HG02852 (cell line): Measurements from ENCODE around the gene HSPA12B.
A peak's percentile ranks its signal among the peaks of the same experiment; 100 is the strongest.
"Not testable (repeated sequence)": the region's sequence is repeated elsewhere in the genome, so short reads cannot be mapped to it uniquely, and the experiment has no call there.

Source experiments
- ATAC-seq: cut with Tn5 transposase; IDR thresholded peaks from one replicate; pipeline ENCODE4 v1.9.1; 2021; ENCODE audit warnings: mild to moderate bottlenecking, moderate library complexity; ENCODE audit not compliant: unreplicated experiment

The HSPA12B gene

DNA sequence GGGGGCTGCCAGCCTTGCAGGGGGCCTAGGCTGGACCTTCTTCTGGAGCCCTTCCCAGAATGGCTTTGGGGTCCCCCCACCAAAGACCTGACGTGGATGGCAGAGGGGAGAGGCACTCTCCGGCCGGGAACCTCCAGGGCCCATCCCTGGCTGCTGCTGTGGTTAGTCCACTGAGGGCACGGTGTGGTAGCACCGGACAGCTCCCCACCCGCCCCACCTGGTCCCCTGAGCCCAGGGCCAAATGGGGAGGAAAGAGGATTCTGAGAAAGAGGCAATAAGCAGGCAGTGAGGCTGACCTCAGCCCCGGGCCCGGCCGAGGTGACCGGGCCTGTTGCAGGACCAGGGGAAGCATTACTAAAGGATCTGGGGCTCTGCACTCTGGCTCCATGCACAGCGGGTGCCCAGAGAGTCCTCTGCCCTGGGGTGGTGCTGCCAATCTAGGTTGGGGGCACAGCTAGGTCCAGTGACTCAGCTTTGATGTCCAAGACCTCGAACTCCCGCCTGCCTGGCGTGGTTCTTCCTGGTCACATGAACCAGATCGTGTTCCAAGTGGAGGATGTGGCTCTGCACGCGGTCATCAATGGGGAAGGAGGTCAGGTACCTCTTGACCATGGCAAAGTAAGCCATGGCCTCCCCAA, 51.9 kb downstream of the HSPA12B start:
- no peak for ATAC-seq

DNA sequence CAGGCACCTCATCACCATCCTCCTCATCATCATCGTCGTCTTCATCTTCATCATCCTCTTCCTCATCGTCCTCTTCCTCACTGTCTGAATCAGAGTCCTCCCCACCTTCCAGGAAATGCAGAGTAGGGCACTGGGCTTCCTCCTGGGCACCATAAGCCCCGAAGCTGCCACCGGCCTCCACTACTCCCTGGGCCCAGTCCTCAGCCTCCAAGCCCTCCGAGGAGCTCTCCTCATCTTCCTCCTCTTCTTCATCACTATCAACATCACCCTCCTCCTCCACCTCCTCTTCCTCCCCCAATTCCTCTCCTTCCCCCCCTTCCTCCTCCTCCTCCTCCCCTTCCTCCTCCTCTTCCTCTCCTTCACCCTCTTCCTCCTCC, 52.4 kb downstream of the HSPA12B start:
- ATAC-seq: no peak

DNA sequence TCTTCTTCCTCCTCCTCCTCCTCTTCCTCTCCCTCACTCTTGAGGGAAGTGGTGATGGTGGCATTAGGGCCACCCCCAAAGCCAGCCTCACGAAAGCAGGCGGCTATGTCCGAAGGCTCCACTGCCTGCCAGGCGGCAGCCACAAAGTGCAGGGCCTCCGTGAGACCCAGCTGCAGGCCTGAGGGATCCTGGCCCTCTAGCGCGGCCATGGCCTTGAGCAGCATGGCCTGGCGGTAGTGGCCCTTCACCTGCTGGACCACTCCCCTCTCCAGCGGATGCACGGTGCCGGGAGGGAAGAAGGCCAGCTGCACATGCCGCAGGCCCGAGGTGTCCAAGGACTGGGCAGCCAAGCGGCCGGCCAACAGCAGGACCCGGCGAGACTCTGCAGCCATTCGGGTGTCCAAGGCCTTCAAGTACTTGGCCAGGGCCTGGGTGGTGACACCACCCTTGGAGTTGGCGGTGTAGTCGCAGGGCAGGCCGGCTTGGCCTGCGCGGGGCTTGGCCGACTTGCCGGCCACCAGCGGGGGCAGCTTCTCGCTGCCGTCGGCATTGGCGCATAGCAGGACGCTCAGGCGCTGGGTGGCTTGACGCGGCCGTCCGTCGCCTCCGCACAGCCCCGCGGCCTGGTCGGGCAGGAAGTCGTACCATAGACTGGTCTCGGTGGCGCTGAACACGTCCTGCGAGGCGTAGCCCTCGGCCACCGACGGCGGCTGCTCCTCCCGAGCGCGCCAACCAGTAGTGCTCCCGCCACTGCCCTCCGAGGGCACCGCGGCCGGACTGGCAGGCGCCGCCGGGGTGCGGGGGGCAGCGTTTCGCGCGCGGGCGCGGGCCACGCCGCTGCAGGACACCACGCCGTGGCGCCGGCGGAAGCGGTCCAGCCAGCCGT, 53.0 kb downstream of the HSPA12B start:
- no peak for ATAC-seq

DNA sequence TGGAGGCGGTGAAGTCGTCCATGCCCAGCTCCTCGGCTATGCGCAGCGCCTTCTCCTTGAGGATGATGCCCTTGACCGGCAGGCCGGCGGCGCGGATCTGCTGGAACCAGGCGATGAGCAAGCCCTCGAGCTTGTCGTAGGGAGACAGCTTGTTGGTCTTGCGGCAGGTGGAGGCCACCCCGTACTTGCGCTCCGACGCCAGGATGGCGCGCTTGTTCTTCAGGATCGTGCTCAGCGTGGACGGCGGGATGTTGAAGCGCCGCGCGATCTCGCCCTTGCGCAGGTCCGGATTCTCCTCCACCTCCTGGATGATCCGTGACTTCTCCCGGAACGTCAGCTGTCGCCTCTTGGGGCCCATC, 53.6 kb downstream of the HSPA12B start:
- peak; percentile 16 for ATAC-seq

DNA sequence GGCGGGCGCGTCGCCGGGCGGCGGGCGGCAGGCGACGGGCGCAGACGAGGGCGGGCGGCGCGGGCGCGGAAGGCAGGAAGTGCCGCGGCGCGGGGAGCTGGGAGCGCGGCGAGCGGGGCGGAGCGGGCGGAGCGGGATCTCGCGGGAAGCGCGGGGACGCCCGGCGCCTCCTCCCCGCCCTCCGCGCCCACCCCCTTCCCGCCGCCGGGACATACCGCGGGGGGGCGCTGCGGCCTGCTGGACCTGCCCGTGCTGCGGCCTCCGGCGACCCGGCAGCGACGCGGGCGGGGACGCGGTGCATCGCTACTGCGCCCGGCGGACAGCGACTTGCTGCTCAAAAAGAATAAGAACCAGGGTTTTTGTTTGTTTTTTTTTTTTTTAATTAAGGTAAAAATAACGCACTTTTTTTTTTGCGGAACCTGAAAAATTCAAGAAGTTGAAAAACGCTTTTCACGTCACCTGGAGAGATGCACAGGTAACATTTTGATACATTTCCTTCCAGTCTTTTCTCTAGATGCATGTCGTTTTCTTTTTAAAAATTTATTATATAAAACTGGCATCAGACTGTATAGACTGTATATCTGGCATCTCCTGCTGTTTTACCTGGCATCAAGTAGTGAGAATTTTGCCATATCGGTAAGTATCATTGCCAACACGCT, 54.3 kb downstream of the HSPA12B start, which contains the start of gene CENPB:
TSS of gene CENPB (minus strand) at position 76 of the 659 bp plus-strand sequence. CDS start 257 bp downstream, outside the sequence.
- ATAC-seq: peak; percentile 77

DNA sequence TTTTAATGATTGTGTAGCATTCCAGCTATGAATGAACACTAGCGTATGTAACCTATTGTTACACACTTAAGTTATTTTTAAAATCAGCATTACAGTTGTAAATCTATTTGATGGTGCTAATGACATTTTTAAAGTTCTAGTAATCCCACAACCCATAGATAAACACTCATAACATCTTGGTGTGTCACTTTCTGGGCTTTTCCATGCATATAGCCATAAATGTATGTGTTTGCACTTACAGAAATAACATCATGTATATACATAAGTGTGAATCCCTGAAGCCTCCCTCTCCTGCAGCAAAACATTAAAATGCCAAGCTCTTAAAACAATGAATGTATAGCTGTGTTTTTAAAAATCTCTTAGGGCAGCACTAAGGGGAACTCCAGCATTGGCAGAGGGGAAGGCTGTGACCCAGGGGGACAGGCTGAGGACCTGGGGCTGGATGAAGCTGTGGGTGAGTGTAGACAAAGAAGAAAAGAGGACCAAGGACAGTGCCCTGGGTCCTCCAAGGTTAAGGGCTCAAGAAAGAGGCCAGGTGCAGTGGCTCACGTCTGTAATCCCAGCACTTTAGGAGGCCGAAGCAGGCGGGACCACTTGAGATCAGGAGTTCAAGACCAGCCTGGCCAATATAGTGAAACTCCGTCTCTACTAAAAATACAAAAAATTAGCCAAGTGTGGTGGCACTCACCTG, 55.0 kb downstream of the HSPA12B start:
- no peak for ATAC-seq

DNA sequence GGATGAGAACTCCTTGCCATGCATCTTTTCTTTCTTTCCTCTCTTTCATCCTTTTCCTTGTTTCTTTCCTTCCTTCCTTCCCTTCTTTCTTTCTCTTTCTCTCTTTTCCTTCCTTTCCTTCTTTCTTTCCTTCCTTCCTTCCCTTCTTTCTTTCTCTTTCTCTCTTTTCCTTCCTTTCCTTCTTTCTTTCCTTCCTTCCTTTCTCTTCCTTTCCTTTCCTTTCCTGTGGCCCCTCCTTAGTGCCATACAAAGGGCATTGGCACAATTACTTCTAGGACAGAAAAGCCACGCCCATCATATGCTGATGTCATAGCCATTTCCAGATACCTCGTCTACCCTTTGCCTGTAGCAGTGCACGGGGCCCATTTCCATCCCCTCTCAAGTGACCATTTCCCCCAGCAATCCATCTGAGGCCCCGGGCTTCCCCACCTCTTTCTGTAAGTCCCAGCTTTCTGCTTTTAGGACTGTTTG, 56.2 kb downstream of the HSPA12B start:
- ATAC-seq: no peak

DNA sequence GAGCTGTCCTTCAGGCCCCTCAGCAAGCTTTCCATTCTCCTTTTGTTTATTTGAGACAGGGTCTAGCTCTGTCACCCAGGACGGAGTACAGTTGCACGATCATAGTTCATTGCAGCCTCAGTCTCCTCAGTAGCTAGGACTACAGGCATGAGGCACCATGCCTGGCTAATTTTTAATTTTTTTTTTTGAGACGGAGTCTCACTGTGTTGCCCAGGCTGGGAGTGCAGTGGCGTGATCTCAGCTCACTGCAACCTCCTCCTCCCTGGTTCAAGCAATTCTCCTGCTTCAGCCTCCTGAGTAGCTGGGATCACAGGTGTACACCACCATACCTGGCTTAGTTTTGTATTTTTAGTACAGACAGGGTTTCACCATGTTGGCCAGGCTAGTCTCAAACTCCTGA, 56.7 kb downstream of the HSPA12B start:
- not testable (repeated sequence) for ATAC-seq

DNA sequence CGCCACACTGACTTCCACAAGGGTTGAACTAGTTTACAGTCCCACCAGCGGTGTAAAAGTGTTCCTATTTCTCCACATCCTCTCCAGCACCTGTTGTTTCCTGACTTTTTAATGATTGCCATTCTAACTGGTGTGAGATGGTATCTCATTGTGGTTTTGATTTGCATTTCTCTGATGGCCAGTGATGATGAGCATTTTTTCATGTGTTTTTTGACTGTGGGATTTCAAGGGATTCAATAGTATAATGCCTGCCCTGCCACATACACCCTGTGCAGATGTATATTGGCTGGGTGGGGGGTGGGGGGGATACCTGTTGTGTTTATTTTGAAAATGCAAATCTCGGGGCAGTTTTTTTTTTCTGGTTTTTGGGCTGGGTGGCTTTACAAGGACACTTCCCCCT, 61.7 kb downstream of the HSPA12B start:
- ATAC-seq: not testable (repeated sequence)

DNA sequence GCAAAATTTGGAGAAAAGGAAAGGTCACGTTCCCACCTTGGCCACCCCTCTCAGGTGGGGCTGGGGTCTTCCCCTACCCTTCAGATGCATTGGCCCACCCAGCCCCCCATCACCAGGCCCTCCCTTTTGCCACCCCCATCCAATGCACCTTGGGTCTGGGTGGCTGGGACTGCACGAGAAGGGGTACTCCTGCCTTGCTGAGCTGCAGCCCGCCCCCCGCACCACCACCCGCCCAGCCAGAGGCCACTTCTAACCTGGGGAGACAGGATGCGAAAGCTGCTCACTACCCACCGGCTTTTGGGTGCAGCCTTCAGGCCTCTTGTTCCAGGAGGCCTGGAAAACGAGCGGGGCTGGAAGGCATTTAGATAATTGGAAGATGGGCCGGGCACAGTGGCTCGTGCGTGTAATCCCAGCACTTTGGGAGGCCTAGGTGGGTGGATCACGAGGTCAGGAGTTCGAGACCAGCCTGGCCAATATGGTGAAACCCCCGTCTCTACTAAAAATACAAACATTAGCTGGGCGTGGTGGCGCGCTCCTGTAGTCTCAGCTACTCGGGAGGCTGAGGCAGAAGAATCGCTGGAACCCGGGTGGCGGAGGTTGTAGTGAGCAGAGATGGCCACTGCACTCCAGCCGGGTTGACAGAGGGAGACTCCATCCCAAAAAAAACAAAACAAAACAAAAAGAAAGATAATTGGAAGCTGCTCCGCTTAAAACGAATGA, 62.4 kb downstream of the HSPA12B start:
- ATAC-seq: no peak

DNA sequence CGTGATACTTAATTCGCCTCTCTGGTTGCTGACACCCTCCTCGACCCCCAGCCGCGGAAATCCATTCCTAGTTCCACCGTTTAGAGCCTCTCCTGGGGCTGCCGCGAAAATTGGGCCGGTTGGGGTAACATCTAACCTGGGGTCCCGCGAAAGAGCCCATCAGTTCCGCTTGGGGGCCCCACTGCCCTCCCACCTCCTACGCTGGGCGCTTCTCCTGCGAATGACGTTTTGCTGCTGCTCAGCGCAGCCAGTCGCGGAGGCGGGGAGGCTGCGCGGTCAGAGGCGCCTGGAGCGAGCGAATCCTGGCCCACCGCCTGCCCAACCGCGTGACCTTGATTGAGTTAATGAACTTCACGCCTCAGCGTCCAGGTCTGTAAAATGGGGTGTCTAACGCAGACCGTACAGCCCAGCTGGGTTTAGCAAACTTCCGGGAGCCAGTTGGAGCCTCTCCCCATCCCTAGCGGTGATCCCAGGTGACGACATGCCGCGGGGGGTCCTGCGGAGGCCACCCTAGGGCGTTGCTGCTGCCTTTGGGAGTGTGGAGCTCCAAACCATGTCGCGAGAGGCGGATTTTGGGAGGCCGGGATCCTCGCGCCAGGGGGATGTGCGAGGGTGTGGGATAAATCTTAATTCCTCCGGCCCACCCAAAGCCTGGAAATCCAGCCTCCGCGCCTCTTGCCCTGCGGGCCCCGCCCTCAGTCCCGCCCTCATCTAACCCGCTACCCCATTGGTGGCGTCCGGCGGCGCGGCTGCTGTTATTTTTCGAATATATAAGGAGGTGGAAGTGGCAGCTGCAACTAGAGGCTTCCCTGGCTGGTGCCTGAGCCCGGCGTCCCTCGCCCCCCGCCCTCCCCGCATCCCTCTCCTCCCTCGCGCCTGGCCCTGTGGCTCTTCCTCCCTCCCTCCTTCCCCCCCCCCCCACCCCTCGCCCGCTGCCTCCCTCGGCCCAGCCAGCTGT, 63.3 kb downstream of the HSPA12B start, which contains the start of gene CDC25B:
TSS of gene CDC25B (plus strand) at position 800 of the 958 bp plus-strand sequence. CDS start 222 bp downstream, outside the sequence.
- peak; percentile 66 for ATAC-seq

DNA sequence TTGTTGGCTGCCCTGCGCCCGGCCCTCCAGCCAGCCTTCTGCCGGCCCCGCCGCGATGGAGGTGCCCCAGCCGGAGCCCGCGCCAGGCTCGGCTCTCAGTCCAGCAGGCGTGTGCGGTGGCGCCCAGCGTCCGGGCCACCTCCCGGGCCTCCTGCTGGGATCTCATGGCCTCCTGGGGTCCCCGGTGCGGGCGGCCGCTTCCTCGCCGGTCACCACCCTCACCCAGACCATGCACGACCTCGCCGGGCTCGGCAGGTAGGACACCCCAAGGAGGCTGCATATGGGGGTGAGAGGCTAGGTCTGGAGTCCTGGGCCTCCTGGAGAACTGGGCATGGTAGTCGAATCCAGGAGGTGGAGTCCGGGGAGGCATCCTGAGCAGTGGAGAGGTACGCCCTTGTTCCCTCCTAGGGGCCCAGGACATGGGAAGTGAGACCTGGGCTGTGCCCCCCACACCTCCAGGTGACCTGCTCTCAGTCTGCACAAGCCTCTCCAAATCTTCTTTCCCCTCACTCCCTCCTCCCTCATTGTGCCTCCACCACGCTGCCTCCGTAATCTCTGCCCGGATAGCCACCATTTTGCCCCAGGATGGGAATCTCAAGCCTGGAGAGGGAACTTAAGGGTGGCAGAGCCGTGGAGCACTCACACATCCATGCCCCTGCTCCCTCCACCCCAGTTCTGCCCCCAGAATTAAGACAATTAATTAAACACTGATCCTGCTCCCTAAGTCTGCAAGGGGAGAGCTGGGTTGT, 64.2 kb downstream of the HSPA12B start:
- no peak for ATAC-seq

DNA sequence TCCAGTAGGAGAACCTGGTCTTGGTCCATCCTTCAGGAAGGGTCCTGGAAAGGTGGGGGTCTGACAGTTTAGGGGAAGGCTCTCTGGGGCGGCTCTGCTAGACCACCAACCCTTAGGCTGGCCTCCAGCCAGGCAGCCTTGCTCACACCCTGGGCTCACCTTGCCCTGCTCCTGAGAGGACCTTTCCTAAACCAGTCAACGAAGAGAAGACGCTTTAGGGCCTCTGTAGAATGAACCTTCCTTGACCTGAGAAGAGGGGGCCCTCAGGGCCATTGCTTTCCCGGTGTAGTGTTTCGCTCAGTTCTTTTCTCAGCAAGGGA, 64.7 kb downstream of the HSPA12B start:
- no peak for ATAC-seq

DNA sequence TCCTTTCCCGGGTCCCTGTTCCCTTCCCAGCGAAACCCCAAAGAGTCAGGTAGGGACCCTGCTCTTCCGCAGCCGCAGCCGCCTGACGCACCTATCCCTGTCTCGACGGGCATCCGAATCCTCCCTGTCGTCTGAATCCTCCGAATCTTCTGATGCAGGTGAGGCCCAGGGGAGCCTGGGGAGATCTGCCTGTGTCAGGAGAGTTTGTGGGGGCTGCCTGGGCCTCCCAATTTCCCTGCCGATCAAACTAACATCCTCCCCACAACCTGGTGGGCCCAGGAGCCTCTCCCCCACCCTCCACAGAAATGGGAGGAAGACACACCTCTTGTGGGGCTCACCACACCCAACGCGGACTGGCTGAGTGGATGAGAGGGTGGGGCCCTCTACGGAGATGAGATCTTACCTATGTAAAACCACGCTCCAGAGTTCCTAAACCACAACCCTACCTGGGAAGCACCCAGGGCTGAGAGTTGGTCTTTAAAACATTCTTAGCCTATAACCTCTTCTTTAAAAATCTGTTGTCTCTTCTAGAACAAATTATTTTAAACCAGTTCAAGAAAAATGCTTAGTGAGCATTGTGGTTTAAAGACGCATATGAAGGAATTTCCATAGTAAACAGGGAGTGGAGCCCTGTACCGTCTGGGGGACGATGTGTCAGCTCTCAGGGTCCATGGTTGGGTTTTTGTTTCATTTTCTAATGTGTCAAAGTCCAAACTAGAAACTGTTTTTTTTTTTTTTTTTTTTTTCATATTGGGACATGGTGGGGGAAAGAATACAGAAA, 65.3 kb downstream of the HSPA12B start:
- ATAC-seq: no peak

DNA sequence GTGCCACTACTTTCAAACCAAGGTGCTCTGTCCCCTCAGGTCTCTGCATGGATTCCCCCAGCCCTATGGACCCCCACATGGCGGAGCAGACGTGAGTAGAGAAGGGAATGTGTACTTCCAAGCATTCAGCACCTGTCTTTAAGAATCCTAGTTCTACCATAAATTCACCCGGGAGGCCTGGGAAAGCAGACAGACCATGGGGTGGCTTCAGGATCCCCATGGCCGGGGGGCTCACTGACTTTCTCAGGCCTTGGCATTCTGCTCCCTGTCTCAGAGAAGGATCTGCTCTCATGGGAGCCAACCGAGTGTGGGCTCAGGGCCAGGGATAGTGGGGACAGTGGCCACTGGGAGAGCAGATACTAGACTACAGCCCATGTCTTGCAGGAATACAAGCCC, 65.9 kb downstream of the HSPA12B start:
- no peak for ATAC-seq

DNA sequence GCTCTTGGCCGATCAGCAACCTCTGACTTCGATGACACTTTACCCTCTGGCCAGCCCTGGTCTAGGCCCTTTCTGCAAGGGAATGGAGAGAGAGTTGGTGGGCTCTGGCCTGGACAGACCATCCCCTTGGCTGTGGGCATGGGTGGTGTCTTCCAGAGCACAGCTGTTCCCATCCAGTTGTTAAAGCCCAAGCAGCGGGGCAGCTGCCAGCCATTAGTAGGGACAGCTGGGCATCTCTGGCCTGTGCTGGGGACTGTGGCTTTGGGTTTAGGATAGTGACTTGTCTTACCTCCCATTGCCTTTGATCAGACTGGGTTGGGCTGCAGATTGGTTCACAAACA, 66.4 kb downstream of the HSPA12B start:
- ATAC-seq: no peak

DNA sequence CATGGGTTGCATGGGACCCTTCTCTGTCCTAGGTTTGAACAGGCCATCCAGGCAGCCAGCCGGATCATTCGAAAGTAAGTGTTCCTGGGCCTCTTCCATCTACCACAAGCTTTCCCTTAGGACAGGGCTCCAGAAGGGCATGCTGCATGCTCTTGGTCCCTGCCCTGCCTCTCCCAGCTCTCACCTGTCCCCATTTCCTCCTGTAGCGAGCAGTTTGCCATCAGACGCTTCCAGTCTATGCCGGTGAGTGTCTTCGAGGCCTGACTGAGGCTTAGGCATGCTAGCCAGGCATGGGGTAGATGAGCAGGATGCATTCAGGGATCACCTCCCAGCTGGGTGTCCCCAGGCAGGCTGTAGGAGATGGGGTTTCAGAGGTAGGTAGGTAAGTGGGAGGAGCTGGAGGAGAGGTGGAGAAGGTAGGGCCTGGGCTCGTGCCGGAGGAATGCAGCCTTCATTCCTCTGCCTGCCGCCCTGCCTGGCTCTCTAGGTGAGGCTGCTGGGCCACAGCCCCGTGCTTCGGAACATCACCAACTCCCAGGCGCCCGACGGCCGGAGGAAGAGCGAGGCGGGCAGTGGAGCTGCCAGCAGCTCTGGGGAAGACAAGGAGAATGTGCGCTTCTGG, 67.9 kb downstream of the HSPA12B start:
- no peak for ATAC-seq

DNA sequence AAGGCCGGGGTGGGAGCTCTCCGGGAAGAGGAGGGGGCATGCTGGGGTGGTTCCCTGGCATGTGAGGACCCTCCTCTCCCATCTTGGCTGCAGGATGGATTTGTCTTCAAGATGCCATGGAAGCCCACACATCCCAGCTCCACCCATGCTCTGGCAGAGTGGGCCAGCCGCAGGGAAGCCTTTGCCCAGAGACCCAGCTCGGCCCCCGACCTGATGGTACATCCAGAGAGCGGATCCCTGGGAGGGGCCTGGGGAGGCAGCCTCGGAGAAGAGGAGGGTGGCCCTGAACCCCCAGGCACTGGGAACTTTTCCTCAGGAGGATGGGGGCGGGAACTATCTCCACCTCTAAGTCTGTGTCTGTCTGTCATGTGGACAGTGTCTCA, 68.4 kb downstream of the HSPA12B start:
- ATAC-seq: no peak
